ENCODE measurements around the gene TBC1D22A. TPM values are rescaled to one million over a fixed set of nuclear protein-coding genes. Genes with fewer than 3 reads are reported as not detected.

Gene TBC1D22A
- total RNA-seq, 3 donors from 2014 or later = 35.6 to 51.9 (median 41.8) TPM

- H3K36me3 ChIP-seq (ENCODE audit: low read depth) = peaks cover under 1% of the 10 kb centered on the region
- ATAC-seq (no peak), DNase-seq (no peak)
- no peak overlapping the region for H3K4me3 ChIP-seq
- no peaks in the 10 kb centered on the region for H3K9me3 ChIP-seq
- peaks cover 22% of the 10 kb centered on the region for H3K4me1 ChIP-seq (ENCODE audit: low read depth)
- TF ChIP-seq CTCF (IDR thresholded peaks at IDR 0.05) = no peak
- intact Hi-C loops (cut with DNase I, micrococcal nuclease) = no loop called here
These were observed 37.4 kb upstream of the TBC1D22A start for GRCh38 chr22:46725096-46725495.

GRCh38 chr22:46726066-46726985 is 36.1 kb upstream of the TBC1D22A start:
- H3K9me3 ChIP-seq = no peaks in the 10 kb centered on the region
- DNase-seq (peak in 1 of 3 donors; percentile 44), ATAC-seq (peak; percentile 37)
- intact Hi-C loops (cut with DNase I, micrococcal nuclease) = no loop called here
- TF ChIP-seq CTCF (IDR thresholded peaks at IDR 0.05) = no peak
- H3K4me1 ChIP-seq (ENCODE audit: low read depth) = peaks cover 31% of the 10 kb centered on the region
- H3K4me3 ChIP-seq = no peak overlapping the region
- H3K36me3 ChIP-seq (ENCODE audit: low read depth) = no peaks in the 10 kb centered on the region

- ATAC-seq = no peak
- TF ChIP-seq CTCF (IDR thresholded peaks at IDR 0.05) = no peak
- H3K4me1 ChIP-seq (ENCODE audit: low read depth) = peaks cover 37% of the 10 kb centered on the region
These were observed 35.5 kb upstream of the TBC1D22A start for GRCh38 chr22:46726986-46727317.

GRCh38 chr22:46727813-46728364 is 34.6 kb upstream of the TBC1D22A start:
- DNase-seq = peak in 1 of 3 donors; percentile 40
- TF ChIP-seq CTCF (IDR thresholded peaks at IDR 0.05) = no peak
- Histone ChIP-seq H3K36me3 (ENCODE audit: low read depth) (no peaks in the 10 kb centered on the region), H3K4me1 (ENCODE audit: low read depth) (peaks cover 46% of the 10 kb centered on the region), H3K4me3 (no peak overlapping the region), H3K9me3 (no peaks in the 10 kb centered on the region)
- intact Hi-C loops (cut with DNase I, micrococcal nuclease) = no loop called here
- ATAC-seq = no peak

More at GRCh38 chr22:46726986-46727317, 35.5 kb upstream of the TBC1D22A start:
- no peak for DNase-seq
- intact Hi-C loops (cut with DNase I, micrococcal nuclease) = no loop called here
- Histone ChIP-seq H3K4me3 (no peak overlapping the region), H3K9me3 (no peaks in the 10 kb centered on the region), H3K36me3 (ENCODE audit: low read depth) (no peaks in the 10 kb centered on the region)

- H3K4me3 ChIP-seq = no peak overlapping the region
- DNase-seq (peak in 1 of 3 donors; percentile 39), ATAC-seq (no peak)
- H3K36me3 ChIP-seq (ENCODE audit: low read depth) = no peaks in the 10 kb centered on the region
- peaks cover 48% of the 10 kb centered on the region for H3K4me1 ChIP-seq (ENCODE audit: low read depth)
- intact Hi-C loops (cut with DNase I, micrococcal nuclease) = no loop called here
- no peak for TF ChIP-seq CTCF (IDR thresholded peaks at IDR 0.05)
- no peaks in the 10 kb centered on the region for H3K9me3 ChIP-seq
These were observed 34.0 kb upstream of the TBC1D22A start for GRCh38 chr22:46728470-46728869.
